SHP77 treated with DMSO at 0.1 percent for 48 hours (cell line): ENCODE data around the gene LNPK.
"Not testable (repeated sequence)": the region's sequence is repeated elsewhere in the genome, so short reads cannot be mapped to it uniquely, and the experiment has no call there.

ENCODE experiments used
- DNase-seq: peaks from one replicate; lab custom pipeline; 2025; lab: John Stamatoyannopoulos, UW

LNPK gene

GRCh38 chr2:175904035-175904434 is 98.0 kb downstream of the LNPK start:
- DNase-seq: no peak

DNA sequence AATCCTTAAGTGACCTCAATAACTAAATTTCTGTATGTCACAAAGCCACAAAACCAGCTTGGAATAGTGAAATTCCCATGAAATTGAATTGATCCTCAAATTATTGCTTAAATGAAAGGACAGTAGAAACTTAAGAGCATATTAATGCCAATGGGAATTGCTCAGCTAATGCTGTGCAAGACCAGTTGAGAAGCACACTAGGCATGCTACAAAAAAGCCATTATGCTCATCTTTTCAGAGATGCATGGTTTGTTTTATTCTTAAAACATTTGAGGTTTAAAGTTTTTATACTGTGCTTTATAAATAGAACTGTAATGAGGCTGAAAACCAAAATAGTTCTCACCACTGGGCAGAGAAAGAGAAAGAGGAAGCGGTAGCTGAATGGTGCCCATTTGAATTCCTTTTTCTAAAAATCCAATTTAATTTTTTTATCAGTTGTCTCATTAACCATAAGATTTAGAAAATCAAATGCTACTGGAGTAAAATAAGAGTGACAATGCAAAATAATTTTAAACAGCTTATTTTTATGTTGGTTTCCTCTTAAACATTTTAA is 98.6 kb downstream of the LNPK start:
- no peak for DNase-seq

GRCh38 chr2:175895957-175896356 is 106.1 kb downstream of the LNPK start:
- not testable (repeated sequence) for DNase-seq

GRCh38 chr2:175892046-175892445 is 110.0 kb downstream of the LNPK start:
- no peak for DNase-seq

- no peak for DNase-seq
These were observed 111.3 kb downstream of the LNPK start for GRCh38 chr2:175890636-175891242.

DNA sequence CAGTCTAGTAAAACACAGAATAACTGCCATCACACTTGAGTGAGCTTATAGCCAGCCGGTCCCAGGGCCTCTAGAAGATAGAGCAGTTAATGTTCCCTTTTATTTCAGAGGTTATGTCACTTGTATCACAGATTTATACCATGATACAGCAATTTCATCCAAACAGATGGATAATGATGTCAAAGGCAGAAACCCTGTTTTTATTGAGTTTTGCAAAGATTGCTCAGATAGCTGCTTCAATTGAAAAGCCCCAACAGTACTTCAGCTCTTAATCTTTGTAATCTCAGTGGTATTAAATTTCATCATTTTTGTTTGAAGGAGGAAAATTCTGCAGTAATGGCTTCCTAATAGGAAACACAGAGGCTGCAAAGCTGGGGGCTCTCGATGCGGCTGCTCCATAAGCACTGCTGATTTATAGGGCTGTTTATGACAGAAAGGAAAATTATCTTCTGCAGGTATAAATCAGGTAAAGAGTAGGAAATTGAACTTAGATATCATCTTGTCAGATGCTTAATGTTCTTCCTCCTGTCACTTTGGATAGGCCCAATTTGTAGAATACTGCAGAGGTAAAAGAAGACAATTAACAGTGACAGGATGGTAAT is 112.3 kb downstream of the LNPK start:
- DNase-seq: no peak

GRCh38 chr2:175887776-175888175 is 114.3 kb downstream of the LNPK start:
- no peak for DNase-seq

- no peak for DNase-seq
These were observed 117.2 kb downstream of the LNPK start for GRCh38 chr2:175884697-175885393.

GRCh38 chr2:175883586-175884194 is 118.4 kb downstream of the LNPK start:
- DNase-seq: no peak

GRCh38 chr2:175879679-175880078 is 122.4 kb downstream of the LNPK start:
- no peak for DNase-seq

- DNase-seq: no peak
These were observed 124.1 kb downstream of the LNPK start for GRCh38 chr2:175877845-175878544.

DNA sequence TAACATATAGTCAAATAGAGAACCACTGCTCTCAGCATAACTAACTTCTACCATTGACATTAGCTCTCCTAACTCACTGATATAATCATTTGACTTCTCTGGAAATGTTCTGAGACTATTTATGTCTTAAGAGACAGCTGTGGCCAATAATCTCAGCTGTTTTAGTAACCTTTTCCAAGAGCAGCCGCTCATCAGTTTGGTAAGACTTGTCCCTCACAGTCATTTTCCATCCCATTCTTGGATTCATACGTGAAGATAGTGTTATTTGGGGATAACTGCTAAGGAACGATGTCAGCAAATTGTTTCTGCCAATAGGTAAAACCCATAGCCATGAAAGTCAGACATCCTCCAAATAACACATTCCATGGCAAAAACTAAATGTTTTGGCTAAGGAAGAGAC is 127.8 kb downstream of the LNPK start:
- no peak for DNase-seq
